RWPE2 (cell line): Measurements from ENCODE around the gene NHEJ1.

Source experiments
- ATAC-seq: fragments of 200-7000 bp; cut with Tn5 transposase; 3 replicates; pipeline ENCODE4 v1.9.1; 2021; ENCODE audit warnings: low read depth
- DNase-seq: peaks from one replicate; pipeline ENCODE4 v3.0.0-alpha.2; 2020; ENCODE audit warnings: low spot score
- H3K27ac ChIP-seq: fragments of 450-650 bp; 2 replicates; pipeline ENCODE4 v1.5.1; 2017; ENCODE audit warnings: mild to moderate bottlenecking; ENCODE audit not compliant: poor library complexity, severe bottlenecking
- H3K27me3 ChIP-seq: fragments of 250-450 bp; sonication (Bioruptor Pico); 2 replicates; pipeline ENCODE4 v1.5.1; 2021; ENCODE audit warnings: mild to moderate bottlenecking, moderate library complexity; ENCODE audit not compliant: insufficient read depth, poor library complexity, severe bottlenecking
- H3K36me3 ChIP-seq: fragments of 250-450 bp; sonication (Bioruptor Pico); 2 replicates; pipeline ENCODE4 v1.5.1; 2020; ENCODE audit warnings: low read depth, mild to moderate bottlenecking, moderate library complexity
- H3K4me1 ChIP-seq: fragments of 250-450 bp; sonication (Bioruptor Pico); 2 replicates; pipeline ENCODE4 v1.5.1; 2021; ENCODE audit warnings: mild to moderate bottlenecking, moderate library complexity; ENCODE audit not compliant: insufficient read depth, poor library complexity, severe bottlenecking
- H3K4me3 ChIP-seq: fragments of 250-450 bp; sonication (Bioruptor Pico); 2 replicates; pipeline ENCODE4 v1.5.1; 2021; ENCODE audit warnings: mild to moderate bottlenecking, moderate library complexity; ENCODE audit not compliant: severe bottlenecking
- H3K9me3 ChIP-seq: fragments of 250-450 bp; sonication (Bioruptor Pico); 2 replicates; pipeline ENCODE4 v1.5.1; 2021; ENCODE audit warnings: mild to moderate bottlenecking, moderate library complexity; ENCODE audit not compliant: severe bottlenecking
- CTCF ChIP-seq: fragments of 450-650 bp; IDR thresholded peaks from one replicate; pipeline ENCODE4 v1.5.1; 2017; ENCODE audit warnings: mild to moderate bottlenecking, moderate library complexity; ENCODE audit not compliant: poor library complexity, severe bottlenecking

Gene NHEJ1

GRCh38 chr2:219028141-219028540 is 132.5 kb downstream of the NHEJ1 start:
- TF ChIP-seq CTCF = no peak
- Histone ChIP-seq H3K27ac (no peak overlapping the region), H3K4me1 (no peaks in the 10 kb centered on the region), H3K9me3 (no peaks in the 10 kb centered on the region), H3K4me3 (no peak overlapping the region), H3K36me3 (no peaks in the 10 kb centered on the region), H3K27me3 (no peaks in the 10 kb centered on the region)
- DNase-seq = no peak
- no peak for ATAC-seq

- Histone ChIP-seq H3K27ac (no peak overlapping the region), H3K4me3 (no peak overlapping the region), H3K4me1 (no peaks in the 10 kb centered on the region), H3K27me3 (no peaks in the 10 kb centered on the region), H3K36me3 (no peaks in the 10 kb centered on the region), H3K9me3 (no peaks in the 10 kb centered on the region)
- ATAC-seq (no peak), DNase-seq (no peak)
- no peak for TF ChIP-seq CTCF
These were observed 133.0 kb downstream of the NHEJ1 start for GRCh38 chr2:219027511-219028055.

DNA sequence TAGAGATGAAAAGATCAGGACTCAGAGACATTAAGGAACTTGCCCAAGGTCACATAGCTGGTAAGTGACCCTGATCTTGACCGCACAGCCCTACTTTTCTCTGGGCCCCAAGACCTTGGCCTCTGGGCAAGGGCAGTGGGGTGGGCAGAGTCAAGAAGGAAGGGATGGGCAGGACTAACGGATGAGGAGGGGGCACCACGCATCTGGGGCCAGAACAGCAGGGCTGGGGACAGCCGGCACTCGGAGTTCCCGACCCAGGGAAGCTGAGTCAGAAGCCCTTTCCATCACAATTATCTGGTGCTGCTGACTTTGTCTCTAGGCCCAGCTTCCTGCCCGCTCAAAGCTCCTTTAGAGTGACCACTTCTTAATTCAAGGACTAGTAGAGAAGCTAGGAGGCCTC is 133.7 kb downstream of the NHEJ1 start:
- Histone ChIP-seq H3K36me3 (no peaks in the 10 kb centered on the region), H3K9me3 (no peaks in the 10 kb centered on the region), H3K4me1 (no peaks in the 10 kb centered on the region), H3K4me3 (no peak overlapping the region), H3K27ac (no peak overlapping the region), H3K27me3 (no peaks in the 10 kb centered on the region)
- ATAC-seq (no peak), DNase-seq (no peak)
- no peak for TF ChIP-seq CTCF

DNA sequence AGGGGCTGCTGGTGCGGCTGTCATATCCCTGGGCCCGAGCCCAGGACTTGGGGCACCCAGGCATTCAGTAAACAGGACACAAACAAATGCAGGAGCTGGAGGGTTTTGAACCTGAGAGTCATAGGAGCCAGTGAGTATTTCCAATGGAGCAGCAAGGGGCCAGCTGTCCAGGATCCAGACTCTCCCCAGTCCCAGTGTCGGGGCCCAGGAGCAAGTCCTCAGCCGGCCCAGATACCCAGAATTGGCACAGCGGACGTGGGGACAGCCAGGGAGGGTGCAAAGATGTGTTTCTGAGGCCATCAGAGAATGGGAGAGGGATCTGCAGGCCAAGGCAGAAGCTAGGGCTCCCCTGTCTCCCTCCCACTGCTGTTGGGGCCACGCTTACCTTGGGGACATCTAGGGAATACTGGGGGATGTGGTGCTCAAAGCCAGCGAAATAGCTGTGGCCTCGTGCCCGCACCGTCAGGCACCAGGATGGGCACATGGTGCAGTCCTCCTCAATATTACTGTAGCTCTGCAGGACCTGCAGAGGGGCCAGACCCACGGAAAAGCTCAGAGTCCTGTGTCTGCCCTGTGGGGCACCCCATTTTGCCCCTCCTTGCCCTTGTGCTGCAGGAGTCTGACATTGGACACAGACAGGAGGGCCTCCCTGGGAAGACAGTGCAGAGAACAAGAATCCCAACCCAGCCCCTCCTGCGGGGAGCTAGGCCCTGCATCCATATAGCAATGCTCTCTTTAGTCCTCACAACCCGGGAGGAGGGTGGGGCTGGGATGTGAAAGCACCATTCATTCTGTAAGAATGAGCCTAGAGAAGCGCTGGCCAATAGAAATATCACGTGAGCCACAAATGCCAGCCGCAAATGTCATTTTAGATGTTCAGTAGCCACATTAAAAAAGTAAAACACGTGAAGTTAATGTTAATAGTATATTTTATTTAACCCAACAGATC is 134.7 kb downstream of the NHEJ1 start:
- ATAC-seq = no peak
- H3K27ac ChIP-seq = no peak overlapping the region
- no peaks in the 10 kb centered on the region for H3K36me3 ChIP-seq
- H3K4me3 ChIP-seq = no peak overlapping the region
- H3K4me1 ChIP-seq = no peaks in the 10 kb centered on the region
- no peak for TF ChIP-seq CTCF
- DNase-seq = no peak
- no peaks in the 10 kb centered on the region for H3K9me3 ChIP-seq
- no peaks in the 10 kb centered on the region for H3K27me3 ChIP-seq
